ENCODE results near the gene CD28. TPM values are rescaled to one million over a fixed set of nuclear protein-coding genes. Genes with fewer than 3 reads are reported as not detected.
"Not testable (repeated sequence)": the region's sequence is repeated elsewhere in the genome, so short reads cannot be mapped to it uniquely, and the experiment has no call there.

The CD28 gene
- total and polyA plus RNA-seq, 2 donors (not counting 1 experiment from before 2014, with no cell fraction given), result 0.03 TPM; not detected in 1

- H3K4me2 ChIP-seq (ENCODE audit: extremely low read depth, insufficient read depth, low read length), result no peak overlapping the region
- no peaks in the 10 kb centered on the region for H3K36me3 ChIP-seq (ENCODE audit: control insufficient read depth, insufficient read depth, low read length)
- H3K27me3 ChIP-seq (ENCODE audit: control insufficient read depth, insufficient read depth, low read length), result no peaks in the 10 kb centered on the region
- no peak overlapping the region for H3K9ac ChIP-seq (ENCODE audit: insufficient read depth, low read length)
- H3K4me3 ChIP-seq (replicated peaks in 1 of 4; ENCODE audit: control extremely low read depth in 1 of 4, insufficient read depth in 1 of 4, low read depth in 3 of 4, low read length in 4 of 4), result no peak overlapping the region
- H3K79me2 ChIP-seq (ENCODE audit: control insufficient read depth, insufficient read depth, low read length), result no peaks in the 10 kb centered on the region
- peaks cover 20% of the 10 kb centered on the region for H3K4me1 ChIP-seq (ENCODE audit: control insufficient read depth, extremely low read depth, insufficient read depth, low read length)
- no peak for DNase-seq (ENCODE audit: low read depth in 2 of 2)
- no peak overlapping the region for H2AFZ ChIP-seq (ENCODE audit: low read length)
- H3K9me3 ChIP-seq (ENCODE audit: control insufficient read depth, insufficient read depth, low read depth, low read length), result no peaks in the 10 kb centered on the region
- H3K27ac ChIP-seq (ENCODE audit: insufficient read depth, low read length), result no peak overlapping the region
- no peaks in the 10 kb centered on the region for H4K20me1 ChIP-seq (ENCODE audit: control insufficient read depth, extremely low read depth, insufficient read depth, low read length)
- no peak for TF ChIP-seq EZH2 (IDR thresholded peaks at IDR 0.05; ENCODE audit: low read length, missing control alignments)
- no peak for TF ChIP-seq CTCF (conservative IDR thresholded peaks at IDR 0.05 in 1 of 2, IDR thresholded peaks at IDR 0.05 in 1 of 2; ENCODE audit: low read depth in 1 of 2, low read length in 2 of 2)
Observed at GRCh38 chr2:203781151-203781550, 74.7 kb downstream of the CD28 start.

GRCh38 chr2:203782262-203782976, 76.0 kb downstream of the CD28 start:
- peaks cover 20% of the 10 kb centered on the region for H3K4me1 ChIP-seq (ENCODE audit: control insufficient read depth, extremely low read depth, insufficient read depth, low read length)
- H3K9me3 ChIP-seq (ENCODE audit: control insufficient read depth, insufficient read depth, low read depth, low read length), result no peaks in the 10 kb centered on the region
- no peaks in the 10 kb centered on the region for H3K79me2 ChIP-seq (ENCODE audit: control insufficient read depth, insufficient read depth, low read length)
- no peaks in the 10 kb centered on the region for H3K27me3 ChIP-seq (ENCODE audit: control insufficient read depth, insufficient read depth, low read length)
- peak; percentile 95 to 99 for DNase-seq (ENCODE audit: low read depth in 2 of 2)
- H3K36me3 ChIP-seq (ENCODE audit: control insufficient read depth, insufficient read depth, low read length), result no peaks in the 10 kb centered on the region
- H4K20me1 ChIP-seq (ENCODE audit: control insufficient read depth, extremely low read depth, insufficient read depth, low read length), result no peaks in the 10 kb centered on the region
- H3K9ac ChIP-seq (ENCODE audit: insufficient read depth, low read length), result peak overlapping the region; percentile 16
- H3K4me2 ChIP-seq (ENCODE audit: extremely low read depth, insufficient read depth, low read length), result peak overlapping the region; percentile 44
- H2AFZ ChIP-seq (ENCODE audit: low read length), result no peak overlapping the region
- H3K4me3 ChIP-seq (replicated peaks in 1 of 4; ENCODE audit: control extremely low read depth in 1 of 4, insufficient read depth in 1 of 4, low read depth in 3 of 4, low read length in 4 of 4), result no peak overlapping the region
- TF ChIP-seq EZH2 (IDR thresholded peaks at IDR 0.05; ENCODE audit: low read length, missing control alignments), result no peak
- TF ChIP-seq CTCF (conservative IDR thresholded peaks at IDR 0.05 in 1 of 2, IDR thresholded peaks at IDR 0.05 in 1 of 2; ENCODE audit: low read depth in 1 of 2, low read length in 2 of 2), result peak; percentile 84 to 93
- H3K27ac ChIP-seq (ENCODE audit: insufficient read depth, low read length), result peak overlapping the region; percentile 74

- Histone ChIP-seq H2AFZ (ENCODE audit: low read length) (no peak overlapping the region), H3K36me3 (ENCODE audit: control insufficient read depth, insufficient read depth, low read length) (no peaks in the 10 kb centered on the region), H3K27me3 (ENCODE audit: control insufficient read depth, insufficient read depth, low read length) (no peaks in the 10 kb centered on the region), H3K9me3 (ENCODE audit: control insufficient read depth, insufficient read depth, low read depth, low read length) (no peaks in the 10 kb centered on the region), H3K27ac (ENCODE audit: insufficient read depth, low read length) (peak overlapping the region; percentile 74), H3K4me1 (ENCODE audit: control insufficient read depth, extremely low read depth, insufficient read depth, low read length) (peaks cover 20% of the 10 kb centered on the region), H3K79me2 (ENCODE audit: control insufficient read depth, insufficient read depth, low read length) (no peaks in the 10 kb centered on the region), H3K4me3 (replicated peaks in 1 of 4; ENCODE audit: control extremely low read depth in 1 of 4, insufficient read depth in 1 of 4, low read depth in 3 of 4, low read length in 4 of 4) (no peak overlapping the region), H3K9ac (ENCODE audit: insufficient read depth, low read length) (peak overlapping the region; percentile 5), H3K4me2 (ENCODE audit: extremely low read depth, insufficient read depth, low read length) (peak overlapping the region; percentile 29), H4K20me1 (ENCODE audit: control insufficient read depth, extremely low read depth, insufficient read depth, low read length) (no peaks in the 10 kb centered on the region)
- TF ChIP-seq EZH2 (IDR thresholded peaks at IDR 0.05; ENCODE audit: low read length, missing control alignments), result no peak
- TF ChIP-seq CTCF (conservative IDR thresholded peaks at IDR 0.05 in 1 of 2, IDR thresholded peaks at IDR 0.05 in 1 of 2; ENCODE audit: low read depth in 1 of 2, low read length in 2 of 2), result no peak
- peak; percentile 62 to 97 for DNase-seq (ENCODE audit: low read depth in 2 of 2)
Observed at GRCh38 chr2:203783496-203784203, 77.2 kb downstream of the CD28 start.

GRCh38 chr2:203784710-203785270, 78.4 kb downstream of the CD28 start:
- H3K27ac ChIP-seq (ENCODE audit: insufficient read depth, low read length); H3K27me3 ChIP-seq (ENCODE audit: control insufficient read depth, insufficient read depth, low read length); H3K79me2 ChIP-seq (ENCODE audit: control insufficient read depth, insufficient read depth, low read length); DNase-seq (ENCODE audit: low read depth in 2 of 2); H3K9ac ChIP-seq (ENCODE audit: insufficient read depth, low read length); H4K20me1 ChIP-seq (ENCODE audit: control insufficient read depth, extremely low read depth, insufficient read depth, low read length); H3K9me3 ChIP-seq (ENCODE audit: control insufficient read depth, insufficient read depth, low read depth, low read length); H2AFZ ChIP-seq (ENCODE audit: low read length); H3K4me3 ChIP-seq (replicated peaks in 1 of 4; ENCODE audit: control extremely low read depth in 1 of 4, insufficient read depth in 1 of 4, low read depth in 3 of 4, low read length in 4 of 4); H3K4me2 ChIP-seq (ENCODE audit: extremely low read depth, insufficient read depth, low read length); H3K36me3 ChIP-seq (ENCODE audit: control insufficient read depth, insufficient read depth, low read length): not testable (repeated sequence)
- H3K4me1 ChIP-seq (ENCODE audit: control insufficient read depth, extremely low read depth, insufficient read depth, low read length), result peaks cover 20% of the 10 kb centered on the region
